ENCODE measurements around the gene PILRA.
"Not testable (repeated sequence)": the region's sequence is repeated elsewhere in the genome, so short reads cannot be mapped to it uniquely, and the experiment has no call there.

PILRA gene

DNA sequence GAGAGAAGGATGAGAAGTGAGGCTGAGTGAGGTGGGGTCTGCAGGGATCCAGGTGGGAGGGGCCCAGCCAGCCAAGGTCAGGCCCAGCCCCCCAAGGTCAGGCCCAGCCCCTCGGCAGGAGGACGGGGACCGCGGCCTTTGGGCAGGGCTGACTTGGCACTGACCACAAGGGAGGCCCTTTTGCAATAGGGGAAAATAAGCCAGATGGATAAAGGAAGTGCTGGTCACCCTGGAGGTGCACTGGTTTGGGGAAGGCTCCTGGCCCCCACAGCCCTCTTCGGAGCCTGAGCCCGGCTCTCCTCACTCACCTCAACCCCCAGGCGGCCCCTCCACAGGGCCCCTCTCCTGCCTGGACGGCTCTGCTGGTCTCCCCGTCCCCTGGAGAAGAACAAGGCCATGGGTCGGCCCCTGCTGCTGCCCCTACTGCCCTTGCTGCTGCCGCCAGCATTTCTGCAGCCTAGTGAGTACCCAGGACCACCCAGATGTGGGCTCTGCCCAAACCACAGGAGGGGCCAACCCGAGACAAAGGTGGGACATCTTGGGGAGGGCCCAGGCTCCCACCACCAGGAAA is at the start of gene PILRA:
Gene PILRA, plus strand, starts transcription at position 227 of the 571 bp plus-strand sequence. Its CDS starts 170 bp downstream, at position 397.
- TF ChIP-seq, protein P1, sequence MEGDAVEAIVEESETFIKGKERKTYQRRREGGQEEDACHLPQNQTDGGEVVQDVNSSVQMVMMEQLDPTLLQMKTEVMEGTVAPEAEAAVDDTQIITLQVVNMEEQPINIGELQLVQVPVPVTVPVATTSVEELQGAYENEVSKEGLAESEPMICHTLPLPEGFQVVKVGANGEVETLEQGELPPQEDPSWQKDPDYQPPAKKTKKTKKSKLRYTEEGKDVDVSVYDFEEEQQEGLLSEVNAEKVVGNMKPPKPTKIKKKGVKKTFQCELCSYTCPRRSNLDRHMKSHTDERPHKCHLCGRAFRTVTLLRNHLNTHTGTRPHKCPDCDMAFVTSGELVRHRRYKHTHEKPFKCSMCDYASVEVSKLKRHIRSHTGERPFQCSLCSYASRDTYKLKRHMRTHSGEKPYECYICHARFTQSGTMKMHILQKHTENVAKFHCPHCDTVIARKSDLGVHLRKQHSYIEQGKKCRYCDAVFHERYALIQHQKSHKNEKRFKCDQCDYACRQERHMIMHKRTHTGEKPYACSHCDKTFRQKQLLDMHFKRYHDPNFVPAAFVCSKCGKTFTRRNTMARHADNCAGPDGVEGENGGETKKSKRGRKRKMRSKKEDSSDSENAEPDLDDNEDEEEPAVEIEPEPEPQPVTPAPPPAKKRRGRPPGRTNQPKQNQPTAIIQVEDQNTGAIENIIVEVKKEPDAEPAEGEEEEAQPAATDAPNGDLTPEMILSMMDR (IDR thresholded peaks at IDR 0.05; ENCODE audit: low read depth, low read length): no peak
- DNase-seq (ENCODE audit: low read depth in 2 of 2): peak; percentile 41 to 46

DNA sequence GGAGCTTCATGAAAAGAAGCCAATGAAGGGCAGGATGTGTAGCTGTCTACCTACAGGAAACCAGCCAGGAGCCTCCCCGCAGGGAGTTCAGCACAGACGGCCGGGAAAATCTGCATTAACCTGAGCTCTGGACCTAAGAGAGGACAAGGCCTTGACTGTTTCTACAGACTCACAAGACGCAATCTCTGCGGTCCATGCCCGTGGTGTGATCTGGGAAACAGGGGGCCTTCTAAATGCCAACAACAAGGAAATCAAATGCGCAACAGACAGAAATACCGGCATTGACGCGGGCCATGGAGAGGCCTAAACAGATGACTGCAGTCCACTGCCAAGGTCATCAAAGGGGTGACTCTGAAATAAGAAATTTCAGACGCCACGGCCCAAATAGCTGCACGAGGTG is 49.1 kb upstream of the PILRA start:
- not testable (repeated sequence) for H3K4me3 ChIP-seq (replicated peaks in 1 of 2; ENCODE audit: low read depth in 2 of 2, low read length in 2 of 2); DNase-seq (ENCODE audit: low read depth in 2 of 2)

More for the DNA sequence above, at the start of gene PILRA:
- H3K4me3 ChIP-seq (replicated peaks in 1 of 2; ENCODE audit: low read depth in 2 of 2, low read length in 2 of 2): no peak within 1 kb of the TSS

DNA sequence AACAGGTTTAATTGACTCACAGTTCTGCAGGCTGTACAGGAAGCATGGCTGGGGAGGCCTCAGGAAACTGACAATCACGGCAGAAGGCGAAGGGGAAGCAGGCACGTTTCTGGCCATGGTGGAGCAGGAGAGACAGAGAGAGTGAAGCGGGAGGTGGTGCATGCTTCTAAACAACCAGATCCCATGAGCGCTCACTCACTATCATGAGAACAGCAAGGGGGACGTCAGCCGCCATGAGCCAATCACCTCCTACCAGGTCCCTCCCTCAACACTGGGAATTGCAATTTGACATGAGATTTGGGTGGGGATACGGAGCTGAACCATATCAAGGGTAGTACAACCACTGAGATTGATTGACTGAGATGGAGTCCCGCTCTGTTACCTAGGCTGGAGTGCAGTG is 47.6 kb upstream of the PILRA start:
- H3K4me3 ChIP-seq (replicated peaks in 1 of 2; ENCODE audit: low read depth in 2 of 2, low read length in 2 of 2); DNase-seq (ENCODE audit: low read depth in 2 of 2): not testable (repeated sequence)

DNA sequence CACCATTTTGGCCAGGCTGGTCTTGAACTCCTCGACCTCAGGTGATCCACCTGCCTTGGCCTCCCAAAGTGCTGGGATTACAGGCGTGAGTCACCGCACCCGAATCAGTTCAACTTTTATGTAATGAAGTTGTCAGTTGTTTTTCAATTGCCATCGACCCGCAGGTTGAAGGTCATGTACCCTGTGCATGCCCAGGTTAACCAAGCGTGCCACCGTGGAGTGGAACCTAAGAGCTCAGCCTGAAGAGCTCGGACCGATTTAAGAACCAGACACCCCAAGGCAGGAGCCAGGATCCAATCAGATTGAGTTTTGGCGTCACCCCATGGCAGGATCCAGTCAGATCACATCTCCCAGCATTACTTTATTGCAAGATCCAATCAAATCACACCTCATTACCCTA is 46.4 kb upstream of the PILRA start:
- not testable (repeated sequence) for DNase-seq (ENCODE audit: low read depth in 2 of 2); H3K4me3 ChIP-seq (replicated peaks in 1 of 2; ENCODE audit: low read depth in 2 of 2, low read length in 2 of 2)

DNA sequence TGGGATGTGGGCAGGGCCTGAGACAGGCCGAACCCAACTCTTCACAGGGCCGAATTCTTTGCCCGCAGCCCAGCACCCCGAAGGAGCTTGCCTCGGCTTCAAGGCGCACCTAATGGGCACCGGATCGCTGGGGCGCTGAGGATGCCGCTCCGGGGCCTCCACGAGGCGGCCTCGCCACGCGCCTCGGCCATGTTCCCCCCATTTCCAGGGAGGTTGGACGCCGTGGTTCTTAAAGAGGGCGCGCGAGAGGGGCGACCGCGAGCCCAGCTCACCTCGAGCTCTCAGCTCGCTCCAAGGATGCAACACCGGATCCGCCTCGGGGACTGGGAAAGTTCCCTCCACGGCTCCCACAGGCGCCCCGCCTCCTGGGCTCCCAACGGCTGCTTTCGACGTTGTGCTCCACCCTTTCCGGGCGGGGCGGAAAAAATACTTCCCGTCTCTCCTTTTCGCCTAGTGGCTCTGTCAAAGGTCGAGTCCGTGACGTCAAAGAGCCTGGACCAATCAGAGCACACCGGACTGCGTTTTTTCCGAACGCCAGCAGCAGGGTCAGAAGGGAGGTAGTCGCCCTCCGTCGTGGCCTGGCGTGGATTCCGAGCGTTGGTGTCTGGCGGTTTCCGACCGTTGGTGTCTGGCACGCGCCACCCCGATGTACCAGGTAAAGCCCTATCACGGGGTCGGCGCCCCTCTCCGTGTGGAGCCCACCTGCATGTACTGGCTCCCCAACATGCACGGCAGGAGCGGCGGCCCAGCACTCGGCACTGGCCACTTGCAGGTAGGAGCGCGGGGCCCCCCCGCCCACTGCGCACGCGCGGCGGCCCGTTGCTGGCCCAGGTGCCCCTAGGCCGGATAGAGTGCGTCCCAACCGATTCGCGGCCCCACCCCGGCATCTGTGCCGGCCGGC is 37.5 kb upstream of the PILRA start:
- DNase-seq (ENCODE audit: low read depth in 2 of 2): peak; percentile 94 to 95
- peak overlapping the region; percentile 67 to 72 for H3K4me3 ChIP-seq (replicated peaks in 1 of 2; ENCODE audit: low read depth in 2 of 2, low read length in 2 of 2)

DNA sequence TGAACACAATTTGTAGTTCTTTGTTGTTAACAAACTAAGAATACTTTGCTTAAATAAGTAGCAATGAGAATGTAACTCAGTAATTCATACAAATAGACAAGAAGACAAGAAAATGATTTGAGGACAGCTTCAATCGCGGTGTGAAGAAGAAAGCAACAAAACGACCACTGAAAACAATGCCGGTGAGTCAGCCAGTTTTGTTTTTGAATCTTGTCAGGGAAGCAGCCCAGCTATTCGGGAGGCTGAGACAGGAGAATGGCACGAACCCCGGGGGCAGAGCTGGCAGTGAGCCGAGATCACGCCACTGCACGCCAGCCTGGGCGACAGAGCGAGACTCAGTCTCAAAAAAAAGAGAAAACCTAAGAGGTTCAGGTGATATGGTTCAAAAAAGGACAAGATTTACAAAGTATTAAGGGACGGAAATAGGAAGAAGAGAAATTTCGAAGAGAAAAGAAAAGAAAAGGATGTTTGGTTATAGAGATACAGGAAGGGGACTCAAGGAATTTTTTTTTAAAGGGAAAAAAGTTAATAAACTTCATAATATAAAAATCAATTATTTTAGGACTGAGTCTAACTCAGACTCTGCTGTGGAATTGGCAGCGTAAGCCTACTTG is 35.1 kb upstream of the PILRA start:
- H3K4me3 ChIP-seq (replicated peaks in 1 of 2; ENCODE audit: low read depth in 2 of 2, low read length in 2 of 2): not testable (repeated sequence)
- peak in 1 of 2 donors; percentile 56 for DNase-seq (ENCODE audit: low read depth in 2 of 2)

DNA sequence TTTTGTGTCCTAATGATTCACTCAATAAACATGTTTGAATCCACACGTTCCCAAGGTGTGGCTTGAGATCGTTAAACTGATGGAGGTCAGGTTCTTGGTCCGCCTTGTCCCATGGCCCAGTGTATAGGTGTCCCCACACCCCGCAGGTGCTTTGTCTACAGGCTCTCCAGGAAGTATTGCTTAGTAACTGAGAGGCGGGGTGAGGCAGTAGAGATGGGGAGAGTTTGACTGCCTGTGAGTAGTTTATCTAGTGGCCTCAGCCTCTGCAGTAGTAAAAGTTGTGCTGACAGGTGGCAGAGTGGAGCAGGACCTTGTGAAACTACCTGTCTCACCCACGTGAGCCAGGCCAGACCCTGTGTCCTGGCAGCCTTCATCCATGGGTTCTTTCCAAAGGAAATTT is 32.0 kb upstream of the PILRA start:
- DNase-seq (ENCODE audit: low read depth in 2 of 2); H3K4me3 ChIP-seq (replicated peaks in 1 of 2; ENCODE audit: low read depth in 2 of 2, low read length in 2 of 2): not testable (repeated sequence)

DNA sequence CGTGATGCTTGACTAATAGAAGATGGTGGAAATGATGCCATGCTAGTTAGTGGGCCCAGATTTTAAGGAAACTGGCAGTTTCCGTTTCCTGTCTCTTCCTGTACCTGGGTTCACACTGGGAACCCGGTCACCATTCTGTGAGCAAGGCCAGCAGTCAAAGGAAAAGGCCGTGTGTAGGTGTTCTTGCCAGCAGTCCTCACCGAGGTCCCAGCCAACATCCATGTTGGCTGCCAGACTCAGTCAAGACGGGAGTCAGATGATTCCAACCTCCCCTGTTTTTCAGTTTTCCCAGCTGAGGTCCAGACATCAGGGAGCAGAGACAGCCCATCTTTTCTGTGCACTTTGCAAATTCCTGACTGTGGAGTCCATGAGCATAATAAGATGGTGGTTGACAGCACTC is 30.5 kb upstream of the PILRA start:
- TF ChIP-seq, protein P1 (IDR thresholded peaks at IDR 0.05; ENCODE audit: low read depth, low read length): no peak
- H3K4me3 ChIP-seq (replicated peaks in 1 of 2; ENCODE audit: low read depth in 2 of 2, low read length in 2 of 2): no peak overlapping the region
- DNase-seq (ENCODE audit: low read depth in 2 of 2): no peak

DNA sequence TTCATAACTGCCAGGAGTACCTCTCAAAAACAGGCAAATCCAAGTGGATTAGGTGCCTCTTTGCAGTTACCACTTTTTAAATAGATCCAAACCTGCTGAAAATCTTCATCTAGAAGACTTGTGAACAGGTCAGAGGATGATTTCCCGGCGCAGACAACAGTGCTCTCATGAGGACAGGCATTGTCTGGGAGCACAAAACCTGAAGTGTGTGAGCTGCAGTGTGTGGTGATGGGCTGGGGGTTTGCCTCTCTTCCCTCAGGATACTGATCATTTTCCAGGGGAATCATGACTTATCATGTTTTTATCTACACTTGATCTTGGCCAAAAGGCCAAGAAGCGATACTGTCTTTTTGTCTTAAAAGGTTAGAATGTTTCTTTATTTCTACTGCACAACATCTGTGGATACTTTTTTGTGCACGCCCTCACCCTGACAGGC is 29.1 kb upstream of the PILRA start:
- H3K4me3 ChIP-seq (replicated peaks in 1 of 2; ENCODE audit: low read depth in 2 of 2, low read length in 2 of 2); DNase-seq (ENCODE audit: low read depth in 2 of 2): not testable (repeated sequence)

DNA sequence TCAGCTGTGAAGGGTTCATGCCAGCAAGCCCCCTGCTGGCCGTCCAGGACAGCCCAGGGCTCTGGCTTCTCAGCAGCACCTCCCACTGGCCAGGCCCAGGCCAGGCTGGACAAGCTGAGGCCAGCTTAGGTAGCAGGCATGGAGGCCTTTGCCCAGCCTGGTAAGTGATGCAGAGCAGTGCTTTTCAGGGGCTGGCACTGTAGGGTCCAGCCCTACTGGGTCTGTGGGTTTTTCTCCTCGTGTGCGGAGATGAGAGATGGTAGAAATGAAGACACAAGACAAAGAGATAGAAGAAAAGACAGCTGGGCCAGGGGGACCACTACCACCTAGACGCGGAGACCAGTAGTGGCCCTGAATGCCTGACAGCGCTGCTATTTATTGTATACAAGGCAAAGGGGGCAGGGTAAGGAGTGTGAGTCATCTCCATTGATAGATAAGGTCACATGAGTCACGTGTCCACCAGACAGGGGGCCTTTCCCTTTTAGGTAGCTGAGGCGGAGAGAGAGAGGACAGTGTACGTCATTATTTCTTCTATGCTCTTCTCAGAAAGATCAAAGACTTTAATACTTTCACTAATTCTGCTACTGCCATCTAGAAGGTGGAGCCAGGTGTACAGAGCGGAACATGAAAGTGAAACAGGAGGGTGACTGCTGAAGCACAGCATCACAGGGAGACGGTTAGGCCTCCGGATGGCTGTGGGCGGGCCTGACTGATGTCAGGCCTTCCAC is 28.6 kb upstream of the PILRA start:
- H3K4me3 ChIP-seq (replicated peaks in 1 of 2; ENCODE audit: low read depth in 2 of 2, low read length in 2 of 2): not testable (repeated sequence)
- DNase-seq (ENCODE audit: low read depth in 2 of 2): peak; percentile 75 to 79
- TF ChIP-seq, protein P1 (IDR thresholded peaks at IDR 0.05; ENCODE audit: low read depth, low read length): peak; percentile 28
